ENCODE data around the gene TGFB2. TPM values are rescaled to one million over a fixed set of nuclear protein-coding genes. Genes with fewer than 3 reads are reported as not detected.

Gene TGFB2
- total RNA-seq, 1 donor from 2014 or later: 34.4 TPM

GRCh38 chr1:218322762-218323161, 22.4 kb upstream of the TGFB2 start:
- H3K27me3 ChIP-seq (ENCODE audit: control insufficient read depth, insufficient read depth, low read length): no peaks in the 10 kb centered on the region
- H3K4me3 ChIP-seq (ENCODE audit: low read depth, low read length): no peak overlapping the region
- TF ChIP-seq, protein P1, sequence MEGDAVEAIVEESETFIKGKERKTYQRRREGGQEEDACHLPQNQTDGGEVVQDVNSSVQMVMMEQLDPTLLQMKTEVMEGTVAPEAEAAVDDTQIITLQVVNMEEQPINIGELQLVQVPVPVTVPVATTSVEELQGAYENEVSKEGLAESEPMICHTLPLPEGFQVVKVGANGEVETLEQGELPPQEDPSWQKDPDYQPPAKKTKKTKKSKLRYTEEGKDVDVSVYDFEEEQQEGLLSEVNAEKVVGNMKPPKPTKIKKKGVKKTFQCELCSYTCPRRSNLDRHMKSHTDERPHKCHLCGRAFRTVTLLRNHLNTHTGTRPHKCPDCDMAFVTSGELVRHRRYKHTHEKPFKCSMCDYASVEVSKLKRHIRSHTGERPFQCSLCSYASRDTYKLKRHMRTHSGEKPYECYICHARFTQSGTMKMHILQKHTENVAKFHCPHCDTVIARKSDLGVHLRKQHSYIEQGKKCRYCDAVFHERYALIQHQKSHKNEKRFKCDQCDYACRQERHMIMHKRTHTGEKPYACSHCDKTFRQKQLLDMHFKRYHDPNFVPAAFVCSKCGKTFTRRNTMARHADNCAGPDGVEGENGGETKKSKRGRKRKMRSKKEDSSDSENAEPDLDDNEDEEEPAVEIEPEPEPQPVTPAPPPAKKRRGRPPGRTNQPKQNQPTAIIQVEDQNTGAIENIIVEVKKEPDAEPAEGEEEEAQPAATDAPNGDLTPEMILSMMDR (IDR thresholded peaks at IDR 0.05; ENCODE audit: insufficient read depth, low read length, poor library complexity, severe bottlenecking): no peak
- H3K36me3 ChIP-seq (ENCODE audit: control insufficient read depth, insufficient read depth, low read length): no peaks in the 10 kb centered on the region
- no peak for DNase-seq (ENCODE audit: low read depth)

GRCh38 chr1:218323568-218324225, 21.4 kb upstream of the TGFB2 start:
- Histone ChIP-seq H3K36me3 (ENCODE audit: control insufficient read depth, insufficient read depth, low read length) (no peaks in the 10 kb centered on the region), H3K4me3 (ENCODE audit: low read depth, low read length) (no peak overlapping the region), H3K27me3 (ENCODE audit: control insufficient read depth, insufficient read depth, low read length) (no peaks in the 10 kb centered on the region)
- TF ChIP-seq, protein P1 (IDR thresholded peaks at IDR 0.05; ENCODE audit: insufficient read depth, low read length, poor library complexity, severe bottlenecking): no peak
- DNase-seq (ENCODE audit: low read depth): no peak

GRCh38 chr1:218324226-218324580, 20.9 kb upstream of the TGFB2 start:
- Histone ChIP-seq H3K27me3 (ENCODE audit: control insufficient read depth, insufficient read depth, low read length) (no peaks in the 10 kb centered on the region), H3K36me3 (ENCODE audit: control insufficient read depth, insufficient read depth, low read length) (no peaks in the 10 kb centered on the region), H3K4me3 (ENCODE audit: low read depth, low read length) (no peak overlapping the region)
- TF ChIP-seq, protein P1 (IDR thresholded peaks at IDR 0.05; ENCODE audit: insufficient read depth, low read length, poor library complexity, severe bottlenecking): no peak
- DNase-seq (ENCODE audit: low read depth): no peak

GRCh38 chr1:218328769-218329168, 16.4 kb upstream of the TGFB2 start:
- Histone ChIP-seq H3K4me3 (ENCODE audit: low read depth, low read length) (no peak overlapping the region), H3K36me3 (ENCODE audit: control insufficient read depth, insufficient read depth, low read length) (no peaks in the 10 kb centered on the region), H3K27me3 (ENCODE audit: control insufficient read depth, insufficient read depth, low read length) (no peaks in the 10 kb centered on the region)
- TF ChIP-seq, protein P1 (IDR thresholded peaks at IDR 0.05; ENCODE audit: insufficient read depth, low read length, poor library complexity, severe bottlenecking): no peak
- no peak for DNase-seq (ENCODE audit: low read depth)

GRCh38 chr1:218330043-218330623, 15.0 kb upstream of the TGFB2 start:
- TF ChIP-seq, protein P1 (IDR thresholded peaks at IDR 0.05; ENCODE audit: insufficient read depth, low read length, poor library complexity, severe bottlenecking): peak; percentile 30
- no peaks in the 10 kb centered on the region for H3K36me3 ChIP-seq (ENCODE audit: control insufficient read depth, insufficient read depth, low read length)
- H3K27me3 ChIP-seq (ENCODE audit: control insufficient read depth, insufficient read depth, low read length): no peaks in the 10 kb centered on the region
- no peak for DNase-seq (ENCODE audit: low read depth)
- H3K4me3 ChIP-seq (ENCODE audit: low read depth, low read length): no peak overlapping the region

- Histone ChIP-seq H3K4me3 (ENCODE audit: low read depth, low read length) (no peak overlapping the region), H3K27me3 (ENCODE audit: control insufficient read depth, insufficient read depth, low read length) (no peaks in the 10 kb centered on the region), H3K36me3 (ENCODE audit: control insufficient read depth, insufficient read depth, low read length) (no peaks in the 10 kb centered on the region)
- TF ChIP-seq, protein P1 (IDR thresholded peaks at IDR 0.05; ENCODE audit: insufficient read depth, low read length, poor library complexity, severe bottlenecking): no peak
- no peak for DNase-seq (ENCODE audit: low read depth)
Observed at GRCh38 chr1:218332416-218332815, 12.7 kb upstream of the TGFB2 start.

Data from kidney epithelial cell (primary cell).